ENCODE results near the gene CTXN1. TPM values are rescaled to one million over a fixed set of nuclear protein-coding genes. Genes with fewer than 3 reads are reported as not detected.

Gene CTXN1
- total and polyA plus RNA-seq, 2 donors (not counting 1 experiment from before 2014, with no cell fraction given) = 0.66 to 0.85 TPM

DNA sequence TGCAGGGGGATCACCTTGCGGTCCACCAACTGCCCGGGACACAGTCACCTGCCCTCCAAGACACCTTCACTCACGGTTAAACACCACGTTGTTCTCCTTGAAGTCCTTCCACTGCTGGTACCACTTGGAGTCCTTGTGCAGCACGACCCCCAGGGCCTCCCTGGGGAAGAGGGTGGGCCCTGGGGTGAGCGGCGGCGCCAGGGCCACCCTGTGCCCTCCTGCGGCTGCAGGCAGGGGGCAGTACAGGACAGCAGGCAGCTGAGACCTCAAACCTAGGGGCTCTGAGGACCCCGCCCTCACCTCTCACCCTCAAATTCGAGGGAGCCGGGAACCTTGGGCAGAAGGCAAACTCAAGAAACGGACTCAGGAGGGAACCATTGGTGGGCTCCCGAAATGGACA is 7.5 kb upstream of the CTXN1 start:
- Histone ChIP-seq H3K9ac (ENCODE audit: insufficient read depth, low read length) (no peak overlapping the region), H2AFZ (ENCODE audit: low read length) (no peak overlapping the region), H3K36me3 (ENCODE audit: control insufficient read depth, insufficient read depth, low read length) (peaks cover 38% of the 10 kb centered on the region), H4K20me1 (ENCODE audit: control insufficient read depth, extremely low read depth, insufficient read depth, low read length) (no peaks in the 10 kb centered on the region), H3K27ac (ENCODE audit: insufficient read depth, low read length) (no peak overlapping the region), H3K4me1 (ENCODE audit: control insufficient read depth, extremely low read depth, insufficient read depth, low read length) (peaks cover 13% of the 10 kb centered on the region), H3K79me2 (ENCODE audit: control insufficient read depth, insufficient read depth, low read length) (no peaks in the 10 kb centered on the region), H3K9me3 (ENCODE audit: control insufficient read depth, insufficient read depth, low read depth, low read length) (no peaks in the 10 kb centered on the region), H3K4me2 (ENCODE audit: extremely low read depth, insufficient read depth, low read length) (no peak overlapping the region), H3K4me3 (replicated peaks in 1 of 4; ENCODE audit: control extremely low read depth in 1 of 4, insufficient read depth in 1 of 4, low read depth in 3 of 4, low read length in 4 of 4) (no peak overlapping the region), H3K27me3 (ENCODE audit: control insufficient read depth, insufficient read depth, low read length) (no peaks in the 10 kb centered on the region)
- no peak for TF ChIP-seq EZH2 (IDR thresholded peaks at IDR 0.05; ENCODE audit: low read length, missing control alignments)
- TF ChIP-seq, protein P1, sequence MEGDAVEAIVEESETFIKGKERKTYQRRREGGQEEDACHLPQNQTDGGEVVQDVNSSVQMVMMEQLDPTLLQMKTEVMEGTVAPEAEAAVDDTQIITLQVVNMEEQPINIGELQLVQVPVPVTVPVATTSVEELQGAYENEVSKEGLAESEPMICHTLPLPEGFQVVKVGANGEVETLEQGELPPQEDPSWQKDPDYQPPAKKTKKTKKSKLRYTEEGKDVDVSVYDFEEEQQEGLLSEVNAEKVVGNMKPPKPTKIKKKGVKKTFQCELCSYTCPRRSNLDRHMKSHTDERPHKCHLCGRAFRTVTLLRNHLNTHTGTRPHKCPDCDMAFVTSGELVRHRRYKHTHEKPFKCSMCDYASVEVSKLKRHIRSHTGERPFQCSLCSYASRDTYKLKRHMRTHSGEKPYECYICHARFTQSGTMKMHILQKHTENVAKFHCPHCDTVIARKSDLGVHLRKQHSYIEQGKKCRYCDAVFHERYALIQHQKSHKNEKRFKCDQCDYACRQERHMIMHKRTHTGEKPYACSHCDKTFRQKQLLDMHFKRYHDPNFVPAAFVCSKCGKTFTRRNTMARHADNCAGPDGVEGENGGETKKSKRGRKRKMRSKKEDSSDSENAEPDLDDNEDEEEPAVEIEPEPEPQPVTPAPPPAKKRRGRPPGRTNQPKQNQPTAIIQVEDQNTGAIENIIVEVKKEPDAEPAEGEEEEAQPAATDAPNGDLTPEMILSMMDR (conservative IDR thresholded peaks at IDR 0.05 in 1 of 2, IDR thresholded peaks at IDR 0.05 in 1 of 2; ENCODE audit: low read depth in 1 of 2, low read length in 2 of 2) = peak; percentile 8 to 22
- no peak for DNase-seq (ENCODE audit: low read depth in 2 of 2)

DNA sequence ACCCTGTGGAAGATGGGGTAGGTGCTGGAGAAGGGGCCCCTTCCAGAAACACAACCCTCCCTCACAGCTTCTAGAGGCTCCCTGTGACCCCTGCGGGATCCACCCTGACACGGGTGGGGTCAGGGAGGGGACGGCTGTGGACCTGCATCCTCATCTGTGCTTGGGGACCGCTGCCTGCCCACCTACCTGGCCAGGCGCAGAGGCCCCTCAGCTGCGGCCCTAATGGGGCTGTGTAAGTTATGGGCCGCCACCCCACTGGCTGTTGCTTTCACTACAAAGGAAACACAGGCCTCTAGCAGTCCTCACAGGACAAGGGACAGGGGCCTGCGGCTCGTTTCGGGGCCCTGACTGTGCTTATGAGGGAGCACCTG is 7.0 kb upstream of the CTXN1 start:
- no peak overlapping the region for H3K27ac ChIP-seq (ENCODE audit: insufficient read depth, low read length)
- H3K36me3 ChIP-seq (ENCODE audit: control insufficient read depth, insufficient read depth, low read length) = peaks cover 40% of the 10 kb centered on the region
- H3K4me1 ChIP-seq (ENCODE audit: control insufficient read depth, extremely low read depth, insufficient read depth, low read length) = peaks cover 17% of the 10 kb centered on the region
- H3K4me2 ChIP-seq (ENCODE audit: extremely low read depth, insufficient read depth, low read length) = no peak overlapping the region
- H4K20me1 ChIP-seq (ENCODE audit: control insufficient read depth, extremely low read depth, insufficient read depth, low read length) = no peaks in the 10 kb centered on the region
- no peak overlapping the region for H3K4me3 ChIP-seq (replicated peaks in 1 of 4; ENCODE audit: control extremely low read depth in 1 of 4, insufficient read depth in 1 of 4, low read depth in 3 of 4, low read length in 4 of 4)
- H3K79me2 ChIP-seq (ENCODE audit: control insufficient read depth, insufficient read depth, low read length) = no peaks in the 10 kb centered on the region
- no peak overlapping the region for H2AFZ ChIP-seq (ENCODE audit: low read length)
- no peak overlapping the region for H3K9ac ChIP-seq (ENCODE audit: insufficient read depth, low read length)
- H3K27me3 ChIP-seq (ENCODE audit: control insufficient read depth, insufficient read depth, low read length) = no peaks in the 10 kb centered on the region
- no peaks in the 10 kb centered on the region for H3K9me3 ChIP-seq (ENCODE audit: control insufficient read depth, insufficient read depth, low read depth, low read length)
- TF ChIP-seq, protein P1 (conservative IDR thresholded peaks at IDR 0.05 in 1 of 2, IDR thresholded peaks at IDR 0.05 in 1 of 2; ENCODE audit: low read depth in 1 of 2, low read length in 2 of 2) = no peak
- no peak for TF ChIP-seq EZH2 (IDR thresholded peaks at IDR 0.05; ENCODE audit: low read length, missing control alignments)
- no peak for DNase-seq (ENCODE audit: low read depth in 2 of 2)

DNA sequence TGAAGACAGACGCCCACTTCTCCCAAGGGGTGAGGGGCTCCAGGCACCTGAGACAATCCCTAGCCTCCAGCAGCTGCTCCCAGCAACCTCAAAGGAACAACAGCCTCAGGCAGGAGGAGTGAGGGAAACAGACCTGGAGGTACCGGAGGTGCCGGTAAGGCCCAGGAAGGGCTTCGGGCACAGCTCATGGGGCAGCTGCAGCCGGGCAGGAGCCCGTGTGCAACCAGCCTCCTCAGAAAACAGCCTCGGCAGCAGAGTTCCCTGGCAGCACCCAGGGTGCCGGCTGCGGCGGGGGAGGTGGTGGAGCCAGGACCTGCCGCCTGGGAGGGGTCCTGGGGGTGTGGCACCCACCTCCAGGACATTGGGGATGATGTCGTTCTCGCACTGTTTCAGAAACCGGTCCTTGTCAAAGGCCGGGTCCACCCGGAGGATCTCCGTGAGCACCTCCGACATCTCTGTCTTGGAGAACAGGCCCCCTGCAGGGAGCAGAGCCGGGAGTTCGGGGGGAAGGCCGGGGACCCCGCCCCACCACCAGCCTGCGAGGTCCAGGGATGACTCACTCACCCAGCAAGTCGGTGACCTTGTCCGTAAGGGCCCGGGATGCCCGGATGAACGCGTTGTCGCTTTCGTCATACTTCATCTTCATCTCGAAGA is 6.5 kb upstream of the CTXN1 start:
- peaks cover 41% of the 10 kb centered on the region for H3K36me3 ChIP-seq (ENCODE audit: control insufficient read depth, insufficient read depth, low read length)
- no peak overlapping the region for H3K9ac ChIP-seq (ENCODE audit: insufficient read depth, low read length)
- no peaks in the 10 kb centered on the region for H3K27me3 ChIP-seq (ENCODE audit: control insufficient read depth, insufficient read depth, low read length)
- TF ChIP-seq, protein P1 (conservative IDR thresholded peaks at IDR 0.05 in 1 of 2, IDR thresholded peaks at IDR 0.05 in 1 of 2; ENCODE audit: low read depth in 1 of 2, low read length in 2 of 2) = no peak
- no peak for TF ChIP-seq EZH2 (IDR thresholded peaks at IDR 0.05; ENCODE audit: low read length, missing control alignments)
- no peaks in the 10 kb centered on the region for H3K9me3 ChIP-seq (ENCODE audit: control insufficient read depth, insufficient read depth, low read depth, low read length)
- H3K4me2 ChIP-seq (ENCODE audit: extremely low read depth, insufficient read depth, low read length) = no peak overlapping the region
- no peak overlapping the region for H2AFZ ChIP-seq (ENCODE audit: low read length)
- no peaks in the 10 kb centered on the region for H3K79me2 ChIP-seq (ENCODE audit: control insufficient read depth, insufficient read depth, low read length)
- no peak for DNase-seq (ENCODE audit: low read depth in 2 of 2)
- H4K20me1 ChIP-seq (ENCODE audit: control insufficient read depth, extremely low read depth, insufficient read depth, low read length) = no peaks in the 10 kb centered on the region
- H3K4me3 ChIP-seq (replicated peaks in 1 of 4; ENCODE audit: control extremely low read depth in 1 of 4, insufficient read depth in 1 of 4, low read depth in 3 of 4, low read length in 4 of 4) = no peak overlapping the region
- H3K4me1 ChIP-seq (ENCODE audit: control insufficient read depth, extremely low read depth, insufficient read depth, low read length) = peaks cover 21% of the 10 kb centered on the region
- no peak overlapping the region for H3K27ac ChIP-seq (ENCODE audit: insufficient read depth, low read length)
